DND-41 (cell line): Measurements from ENCODE around the gene NUDT8.
A peak's percentile ranks its signal among the peaks of the same experiment; 100 is the strongest.

Experiments
- ATAC-seq: fragments of 200-7000 bp; cut with Tn5 transposase; 3 replicates; pipeline ENCODE4 v1.9.1; 2021; ENCODE audit warnings: low read depth; ENCODE audit not compliant: insufficient read depth
- DNase-seq: peaks from one replicate; pipeline ENCODE4 v3.0.0-alpha.2; 2020
- H2AFZ ChIP-seq: 2 replicates; pipeline ENCODE4 v1.6.0; 2012; ENCODE audit warnings: low read depth, low read length
- H3K27ac ChIP-seq: 2 replicates; pipeline ENCODE4 v1.5.1; 2012; ENCODE audit warnings: low read length, inconsistent platforms
- H3K27me3 ChIP-seq: fragments of 200-600 bp; sonication (generic); 2 replicates; pipeline ENCODE4 v1.6.0; 2012; ENCODE audit warnings: low read length, mild to moderate bottlenecking, inconsistent platforms; ENCODE audit not compliant: insufficient read depth, poor library complexity
- H3K36me3 ChIP-seq: 2 replicates; pipeline ENCODE4 v1.5.1; 2012; ENCODE audit warnings: low read length, inconsistent platforms; ENCODE audit not compliant: insufficient read depth
- H3K4me1 ChIP-seq: 2 replicates; pipeline ENCODE4 v1.5.1; 2012; ENCODE audit warnings: mild to moderate bottlenecking, low read length; ENCODE audit not compliant: insufficient read depth
- H3K4me2 ChIP-seq: 2 replicates; pipeline ENCODE4 v1.6.0; 2012; ENCODE audit warnings: mild to moderate bottlenecking, moderate library complexity, low read length, inconsistent platforms; ENCODE audit not compliant: insufficient read depth
- H3K4me3 ChIP-seq, 2 experiments: fragments of 200-600 bp in 1 of 2; shearing (Covaris generic) in 1 of 2; 2 replicates each; pipeline ENCODE4 v1.5.1; 2012 to 2016; ENCODE audit warnings: inconsistent platforms in 2 of 2, low read length in 2 of 2, mild to moderate bottlenecking in 2 of 2, low read depth in 1 of 2, moderate library complexity in 1 of 2
- H3K79me2 ChIP-seq: 2 replicates; pipeline ENCODE4 v1.6.0; 2012; ENCODE audit warnings: low read length, inconsistent platforms; ENCODE audit not compliant: insufficient read depth
- H3K9ac ChIP-seq: 2 replicates; pipeline ENCODE4 v1.6.0; 2012; ENCODE audit warnings: low read depth, mild to moderate bottlenecking, inconsistent platforms, low read length, moderate library complexity
- H3K9me3 ChIP-seq: 2 replicates; pipeline ENCODE4 v1.5.1; 2012; ENCODE audit warnings: low read length, moderate library complexity, mild to moderate bottlenecking, inconsistent platforms; ENCODE audit not compliant: insufficient read depth, severe bottlenecking
- H4K20me1 ChIP-seq: 2 replicates; pipeline ENCODE4 v1.6.0; 2012; ENCODE audit warnings: low read length; ENCODE audit not compliant: insufficient read depth
- EZH2 ChIP-seq: IDR thresholded peaks from 3 replicates; pipeline ENCODE4 v1.6.1; 2012; ENCODE audit warnings: borderline replicate concordance, low read depth, mild to moderate bottlenecking, moderate library complexity, low read length, inconsistent platforms; ENCODE audit not compliant: severe bottlenecking
- TF ChIP-seq, protein P1 (sequence below): IDR thresholded peaks from 2 replicates; pipeline ENCODE4 v1.5.1; 2012; ENCODE audit warnings: borderline replicate concordance, low read length, moderate library complexity, mild to moderate bottlenecking; ENCODE audit not compliant: poor library complexity, severe bottlenecking; ENCODE audit errors: extremely low read depth

NUDT8 gene

GRCh38 chr11:67607507-67607906 lies 22.2 kb downstream of the NUDT8 start:
- peak overlapping the region; percentile 67 for H3K27ac ChIP-seq
- no peak for ATAC-seq
- TF ChIP-seq, protein P1, sequence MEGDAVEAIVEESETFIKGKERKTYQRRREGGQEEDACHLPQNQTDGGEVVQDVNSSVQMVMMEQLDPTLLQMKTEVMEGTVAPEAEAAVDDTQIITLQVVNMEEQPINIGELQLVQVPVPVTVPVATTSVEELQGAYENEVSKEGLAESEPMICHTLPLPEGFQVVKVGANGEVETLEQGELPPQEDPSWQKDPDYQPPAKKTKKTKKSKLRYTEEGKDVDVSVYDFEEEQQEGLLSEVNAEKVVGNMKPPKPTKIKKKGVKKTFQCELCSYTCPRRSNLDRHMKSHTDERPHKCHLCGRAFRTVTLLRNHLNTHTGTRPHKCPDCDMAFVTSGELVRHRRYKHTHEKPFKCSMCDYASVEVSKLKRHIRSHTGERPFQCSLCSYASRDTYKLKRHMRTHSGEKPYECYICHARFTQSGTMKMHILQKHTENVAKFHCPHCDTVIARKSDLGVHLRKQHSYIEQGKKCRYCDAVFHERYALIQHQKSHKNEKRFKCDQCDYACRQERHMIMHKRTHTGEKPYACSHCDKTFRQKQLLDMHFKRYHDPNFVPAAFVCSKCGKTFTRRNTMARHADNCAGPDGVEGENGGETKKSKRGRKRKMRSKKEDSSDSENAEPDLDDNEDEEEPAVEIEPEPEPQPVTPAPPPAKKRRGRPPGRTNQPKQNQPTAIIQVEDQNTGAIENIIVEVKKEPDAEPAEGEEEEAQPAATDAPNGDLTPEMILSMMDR, result no peak

GRCh38 chr11:67606492-67607295 lies 23.0 kb downstream of the NUDT8 start, which contains the start of gene NDUFV1:
Gene NDUFV1 (plus strand): TSS chr11:67606936. CDS start chr11:67607005, 69 bp downstream.
- Histone ChIP-seq H3K79me2 (peaks cover 21% of the 10 kb centered on the region), H3K9ac (peak within 1 kb of the TSS; percentile 89), H3K4me2 (peak within 1 kb of the TSS; percentile 98), H3K4me1 (peaks cover 35% of the 10 kb centered on the region), H2AFZ (peak within 1 kb of the TSS; percentile 93), H3K27me3 (no peaks in the 10 kb centered on the region), H3K4me3 (peak within 1 kb of the TSS; percentile 52 to 94), H4K20me1 (peaks cover 4% of the 10 kb centered on the region; the same call in 1 of the 2 replicates), H3K27ac (peak within 1 kb of the TSS; percentile 72), H3K36me3 (peaks cover 37% of the 10 kb centered on the region), H3K9me3 (no peaks in the 10 kb centered on the region)
- DNase-seq, result peak; percentile 97
- TF ChIP-seq, protein P1, result peak; percentile 79
- TF ChIP-seq EZH2, result no peak
- peak; percentile 99 for ATAC-seq

More at GRCh38 chr11:67607507-67607906, 22.2 kb downstream of the NUDT8 start:
- Histone ChIP-seq H3K27me3 (no peaks in the 10 kb centered on the region), H3K9me3 (no peaks in the 10 kb centered on the region), H2AFZ (peak overlapping the region; percentile 93; the same call in 1 of the 2 replicates), H3K36me3 (peaks cover 45% of the 10 kb centered on the region), H3K4me2 (peak overlapping the region; percentile 98), H4K20me1 (peaks cover 4% of the 10 kb centered on the region; the same call in 1 of the 2 replicates), H3K4me3 (peak overlapping the region; percentile 52 to 94; a peak in 3 of 4 replicates), H3K9ac (peak overlapping the region; percentile 89), H3K4me1 (peaks cover 35% of the 10 kb centered on the region), H3K79me2 (peaks cover 21% of the 10 kb centered on the region)
- DNase-seq, result no peak

DNA sequence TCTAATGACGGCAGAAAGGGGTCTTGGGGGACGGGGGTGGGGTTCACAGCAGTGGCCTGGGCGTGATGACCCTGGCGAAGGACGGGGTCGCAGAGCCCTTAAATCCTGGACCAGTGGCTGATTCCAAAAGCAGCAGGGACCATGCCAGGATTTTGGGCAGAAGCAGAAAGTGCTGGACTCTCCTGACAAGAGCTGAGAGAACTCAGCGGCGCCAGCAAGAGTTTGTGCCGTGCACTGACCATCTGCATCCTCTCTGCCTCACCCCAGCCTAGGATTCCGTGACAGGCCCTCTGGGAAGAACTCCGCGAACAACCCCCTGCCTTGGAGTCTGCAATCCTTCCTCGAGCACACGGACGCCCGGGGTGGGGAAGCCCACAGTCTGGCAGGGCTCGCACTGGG lies 23.6 kb downstream of the NUDT8 start:
- peak overlapping the region; percentile 72 for H3K27ac ChIP-seq
- peaks cover 32% of the 10 kb centered on the region for H3K36me3 ChIP-seq
- no peak for DNase-seq
- H3K9ac ChIP-seq, result peak overlapping the region; percentile 89
- H3K4me3 ChIP-seq, result peak overlapping the region; percentile 52 to 94
- no peaks in the 10 kb centered on the region for H3K9me3 ChIP-seq
- H2AFZ ChIP-seq, result peak overlapping the region; percentile 93
- H4K20me1 ChIP-seq, result no peaks in the 10 kb centered on the region
- peak overlapping the region; percentile 98 for H3K4me2 ChIP-seq
- no peak for ATAC-seq
- H3K27me3 ChIP-seq, result no peaks in the 10 kb centered on the region
- peaks cover 21% of the 10 kb centered on the region for H3K79me2 ChIP-seq
- no peak for TF ChIP-seq EZH2
- TF ChIP-seq, protein P1, result no peak
- peaks cover 35% of the 10 kb centered on the region for H3K4me1 ChIP-seq
